NOMO-1 (cell line): ENCODE data around the gene PTPRCAP.
"Not testable (repeated sequence)": the region's sequence is repeated elsewhere in the genome, so short reads cannot be mapped to it uniquely, and the experiment has no call there.

Experiments
- DNase-seq, 2 experiments: peaks; one replicate each; lab custom pipeline; 2025; ENCODE audit not compliant: unreplicated experiment in 2 of 2; lab: John Stamatoyannopoulos, UW

Gene PTPRCAP

GRCh38 chr11:67465530-67465929, 28.0 kb upstream of the PTPRCAP start:
- DNase-seq = not testable (repeated sequence)

GRCh38 chr11:67465189-67465510, 27.7 kb upstream of the PTPRCAP start:
- DNase-seq = no peak

GRCh38 chr11:67464411-67465188, 27.1 kb upstream of the PTPRCAP start:
- DNase-seq = peak; percentile 92 to 93

GRCh38 chr11:67463680-67464410, 26.4 kb upstream of the PTPRCAP start:
- DNase-seq = peak; percentile 78 to 92

GRCh38 chr11:67463186-67463585, 25.7 kb upstream of the PTPRCAP start:
- no peak for DNase-seq

- no peak for DNase-seq
Observed at GRCh38 chr11:67458266-67458665, 20.8 kb upstream of the PTPRCAP start.

- no peak for DNase-seq
Observed at GRCh38 chr11:67457453-67457852, 20.0 kb upstream of the PTPRCAP start.

GRCh38 chr11:67456068-67456705, 18.7 kb upstream of the PTPRCAP start:
- DNase-seq = no peak

- DNase-seq = no peak
Observed at GRCh38 chr11:67455054-67455453, 17.6 kb upstream of the PTPRCAP start, which contains the start of gene CABP4. Gene CABP4, plus strand, starts transcription at chr11:67455354. Its CDS starts 70 bp downstream, at chr11:67455424.

GRCh38 chr11:67453816-67454732, 16.6 kb upstream of the PTPRCAP start:
- no peak for DNase-seq

- DNase-seq = no peak
Observed at GRCh38 chr11:67452141-67452952, 14.9 kb upstream of the PTPRCAP start, which contains the start of gene GPR152. Gene GPR152, minus strand, starts transcription at chr11:67452729. Its CDS starts 5 bp downstream, at chr11:67452724.

GRCh38 chr11:67451658-67451976, 14.1 kb upstream of the PTPRCAP start:
- DNase-seq = no peak

- no peak for DNase-seq
Observed at GRCh38 chr11:67450796-67451657, 13.5 kb upstream of the PTPRCAP start.

- DNase-seq = peak; percentile 9 to 26
Observed at GRCh38 chr11:67449116-67449844, 11.8 kb upstream of the PTPRCAP start.

- no peak for DNase-seq
Observed at GRCh38 chr11:67448220-67448609, 10.7 kb upstream of the PTPRCAP start.

GRCh38 chr11:67445515-67445914, 8.0 kb upstream of the PTPRCAP start:
- no peak for DNase-seq

- DNase-seq = no peak
Observed at GRCh38 chr11:67442504-67443404, 5.3 kb upstream of the PTPRCAP start.
